HUES6 (cell line): ENCODE results near the gene GAN.

Experiments used
- H3K27ac ChIP-seq: 2 replicates; pipeline ENCODE4 v1.7.0; 2013; ENCODE audit warnings: low read depth, mild to moderate bottlenecking, low read length, inconsistent platforms
- H3K27me3 ChIP-seq: 2 replicates; pipeline ENCODE4 v1.6.1; 2013; ENCODE audit warnings: low read length; ENCODE audit not compliant: control insufficient read depth, insufficient read depth
- H3K36me3 ChIP-seq: 2 replicates; pipeline ENCODE4 v1.6.1; 2013; ENCODE audit warnings: low read length; ENCODE audit not compliant: control insufficient read depth, insufficient read depth
- H3K4me1 ChIP-seq: 2 replicates; pipeline ENCODE4 v1.6.1; 2013; ENCODE audit warnings: low read length; ENCODE audit not compliant: control insufficient read depth, insufficient read depth
- H3K4me3 ChIP-seq: 2 replicates; pipeline ENCODE4 v1.5.1; 2013; ENCODE audit warnings: low read depth, low read length
- H3K9ac ChIP-seq: one replicate; pipeline ENCODE4 v1.6.1; 2013; ENCODE audit warnings: mild to moderate bottlenecking, low read length
- H3K9me3 ChIP-seq: 2 replicates; pipeline ENCODE4 v1.6.1; 2013; ENCODE audit warnings: low read depth, low read length; ENCODE audit not compliant: control insufficient read depth, insufficient read depth

The GAN gene

GRCh38 chr16:81314603-81315270 lies at the start of gene GAN:
Gene GAN, plus strand, starts transcription at chr16:81314962. Its CDS starts 152 bp downstream, at chr16:81315114.
- Histone ChIP-seq H3K9me3 (no peaks in the 10 kb centered on the region), H3K27ac (peak within 1 kb of the TSS; percentile 72), H3K4me3 (peak within 1 kb of the TSS; percentile 95)

DNA sequence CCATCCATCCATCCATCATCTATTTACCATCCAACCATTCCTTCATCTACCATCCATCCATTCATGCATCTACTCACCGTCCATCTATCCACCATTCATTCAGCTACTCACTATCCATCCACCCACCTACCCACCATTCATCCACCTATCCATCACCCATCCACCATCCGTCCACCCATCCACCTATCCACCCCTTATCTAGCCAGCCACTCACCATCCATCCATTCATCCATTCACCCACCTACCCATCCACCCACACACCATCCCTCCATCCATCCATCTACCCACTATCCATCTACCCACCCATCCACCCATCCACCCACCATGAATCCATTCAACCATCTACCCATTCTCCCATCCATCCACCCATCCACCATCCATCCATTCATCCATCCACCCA lies 49.7 kb upstream of the GAN start:
- Histone ChIP-seq H3K36me3 (no peaks in the 10 kb centered on the region), H3K27ac (no peak overlapping the region), H3K27me3 (no peaks in the 10 kb centered on the region), H3K4me3 (no peak overlapping the region), H3K4me1 (no peaks in the 10 kb centered on the region), H3K9ac (no peak overlapping the region), H3K9me3 (no peaks in the 10 kb centered on the region; the same call in 1 of the 2 replicates)

More at GRCh38 chr16:81314603-81315270, at the start of gene GAN:
- Histone ChIP-seq H3K36me3 (peaks cover 4% of the 10 kb centered on the region; the same call in 1 of the 2 replicates), H3K9ac (peak within 1 kb of the TSS; percentile 81), H3K4me1 (peaks cover 16% of the 10 kb centered on the region), H3K27me3 (peaks cover 5% of the 10 kb centered on the region; the same call in 1 of the 2 replicates)

DNA sequence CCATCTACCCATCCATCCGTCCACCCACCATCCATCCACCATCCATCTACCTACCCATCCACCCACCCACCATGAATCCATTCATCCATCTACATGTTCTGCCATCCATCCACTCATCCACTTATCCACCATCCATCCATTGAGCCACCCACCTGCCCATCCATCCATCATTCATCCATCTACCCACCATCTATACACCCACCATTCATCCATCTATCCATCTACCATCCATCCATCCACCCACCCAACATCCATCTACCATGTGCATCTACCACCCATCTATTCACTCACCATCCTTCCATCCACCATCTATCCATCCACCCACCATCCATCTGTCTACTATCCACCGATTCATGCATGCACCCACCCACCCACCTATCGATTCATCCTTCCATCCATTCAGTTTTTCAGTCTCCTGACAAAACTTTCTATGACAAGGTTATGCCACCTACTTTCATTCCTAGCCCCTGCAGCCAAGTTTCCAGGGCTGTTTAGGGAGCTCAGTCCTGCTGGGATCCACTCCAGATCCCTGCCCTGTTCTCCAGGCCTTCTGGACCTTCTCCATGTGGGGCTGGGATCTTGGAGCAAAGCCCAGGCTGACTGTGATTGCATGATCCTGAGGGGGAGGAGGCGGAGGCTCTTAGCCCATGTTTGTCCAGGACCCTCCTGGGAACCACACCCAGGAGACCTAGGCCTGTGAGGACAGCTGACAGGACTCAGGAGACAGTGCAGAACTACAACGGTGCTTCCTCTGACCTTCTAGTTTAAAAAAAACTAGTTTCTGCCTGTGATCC lies 48.9 kb upstream of the GAN start:
- no peaks in the 10 kb centered on the region for H3K27me3 ChIP-seq
- H3K4me3 ChIP-seq: no peak overlapping the region
- H3K27ac ChIP-seq: no peak overlapping the region
- H3K36me3 ChIP-seq: no peaks in the 10 kb centered on the region
- H3K9ac ChIP-seq: no peak overlapping the region
- no peaks in the 10 kb centered on the region; the same call in 1 of the 2 replicates for H3K9me3 ChIP-seq
- no peaks in the 10 kb centered on the region for H3K4me1 ChIP-seq

GRCh38 chr16:81266680-81267095 lies 48.1 kb upstream of the GAN start:
- Histone ChIP-seq H3K9me3 (no peaks in the 10 kb centered on the region; the same call in 1 of the 2 replicates), H3K4me1 (no peaks in the 10 kb centered on the region), H3K27ac (no peak overlapping the region), H3K9ac (no peak overlapping the region), H3K4me3 (no peak overlapping the region), H3K36me3 (no peaks in the 10 kb centered on the region), H3K27me3 (no peaks in the 10 kb centered on the region)

GRCh38 chr16:81268509-81268908 lies 46.3 kb upstream of the GAN start:
- H3K27ac ChIP-seq: no peak overlapping the region

GRCh38 chr16:81273223-81273950 lies 41.4 kb upstream of the GAN start:
- H3K4me1 ChIP-seq: no peaks in the 10 kb centered on the region
- no peak overlapping the region for H3K27ac ChIP-seq
- H3K9me3 ChIP-seq: no peaks in the 10 kb centered on the region
- H3K4me3 ChIP-seq: no peak overlapping the region
- no peaks in the 10 kb centered on the region for H3K36me3 ChIP-seq
- no peaks in the 10 kb centered on the region for H3K27me3 ChIP-seq
- no peak overlapping the region for H3K9ac ChIP-seq

More at GRCh38 chr16:81268509-81268908, 46.3 kb upstream of the GAN start:
- H3K9ac ChIP-seq: no peak overlapping the region
- H3K36me3 ChIP-seq: no peaks in the 10 kb centered on the region
- no peaks in the 10 kb centered on the region for H3K4me1 ChIP-seq
- H3K4me3 ChIP-seq: no peak overlapping the region
- H3K27me3 ChIP-seq: no peaks in the 10 kb centered on the region
- H3K9me3 ChIP-seq: no peaks in the 10 kb centered on the region

DNA sequence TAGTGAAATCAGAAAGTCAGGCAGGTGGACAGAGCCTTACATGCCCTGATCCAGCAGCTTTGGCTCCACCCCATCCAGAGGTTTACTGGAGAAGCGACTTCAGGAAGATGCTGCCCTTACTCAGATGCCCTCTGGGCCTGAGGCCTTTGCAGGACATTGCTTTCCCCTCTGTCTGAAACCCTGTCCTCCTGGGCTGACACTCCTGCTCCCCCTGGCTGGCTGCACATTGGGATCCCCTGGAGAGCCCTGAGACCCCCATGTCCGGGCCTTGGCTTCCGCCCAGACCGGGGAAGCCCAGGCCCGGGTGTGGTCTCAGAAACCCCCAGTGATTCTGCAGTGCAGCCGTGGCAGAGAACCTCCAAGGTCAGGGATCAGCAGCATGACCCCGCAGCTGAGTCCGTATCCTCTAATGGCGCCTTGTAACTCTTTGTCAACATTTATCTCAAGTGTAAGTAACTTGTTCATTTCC lies 39.7 kb upstream of the GAN start:
- Histone ChIP-seq H3K9me3 (no peaks in the 10 kb centered on the region), H3K4me1 (no peaks in the 10 kb centered on the region)

DNA sequence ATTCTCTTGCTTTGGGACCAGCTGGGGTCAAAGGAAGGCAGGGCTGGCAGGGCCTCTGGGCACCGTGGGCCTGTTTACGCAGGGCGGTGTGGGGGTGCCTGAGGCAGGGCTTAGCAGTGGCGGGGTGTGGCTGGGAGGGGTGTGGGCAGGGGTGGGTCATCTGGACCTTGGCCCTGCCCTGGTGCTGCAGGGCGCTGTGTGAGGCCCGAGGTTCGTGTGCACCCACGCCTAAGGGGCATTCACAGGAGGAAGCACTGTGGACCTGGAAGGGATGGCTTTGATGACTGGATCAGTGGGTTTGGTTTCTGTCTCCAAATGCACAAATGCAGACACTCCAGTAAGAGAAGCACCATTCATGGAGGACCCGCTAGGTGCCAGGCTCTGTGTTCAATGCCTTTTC lies 39.0 kb upstream of the GAN start:
- Histone ChIP-seq H3K27ac (no peak overlapping the region), H3K27me3 (no peaks in the 10 kb centered on the region), H3K9me3 (no peaks in the 10 kb centered on the region), H3K9ac (no peak overlapping the region), H3K36me3 (no peaks in the 10 kb centered on the region), H3K4me3 (no peak overlapping the region), H3K4me1 (no peaks in the 10 kb centered on the region)

More for the DNA sequence above, 39.7 kb upstream of the GAN start:
- H3K27ac ChIP-seq: no peak overlapping the region
- no peak overlapping the region for H3K4me3 ChIP-seq
- H3K27me3 ChIP-seq: no peaks in the 10 kb centered on the region
- no peaks in the 10 kb centered on the region for H3K36me3 ChIP-seq
- H3K9ac ChIP-seq: no peak overlapping the region

- Histone ChIP-seq H3K27ac (no peak overlapping the region), H3K9me3 (no peaks in the 10 kb centered on the region), H3K36me3 (no peaks in the 10 kb centered on the region), H3K27me3 (no peaks in the 10 kb centered on the region), H3K4me3 (no peak overlapping the region), H3K4me1 (no peaks in the 10 kb centered on the region), H3K9ac (no peak overlapping the region)
These were observed 38.4 kb upstream of the GAN start for GRCh38 chr16:81276323-81276722.

GRCh38 chr16:81277541-81278080 lies 37.2 kb upstream of the GAN start:
- Histone ChIP-seq H3K9me3 (no peaks in the 10 kb centered on the region), H3K36me3 (no peaks in the 10 kb centered on the region), H3K4me1 (no peaks in the 10 kb centered on the region)

More at GRCh38 chr16:81277541-81278080, 37.2 kb upstream of the GAN start:
- Histone ChIP-seq H3K9ac (no peak overlapping the region), H3K27me3 (no peaks in the 10 kb centered on the region), H3K4me3 (no peak overlapping the region), H3K27ac (no peak overlapping the region)
